ENCODE data around the gene PLET1.

DNA sequence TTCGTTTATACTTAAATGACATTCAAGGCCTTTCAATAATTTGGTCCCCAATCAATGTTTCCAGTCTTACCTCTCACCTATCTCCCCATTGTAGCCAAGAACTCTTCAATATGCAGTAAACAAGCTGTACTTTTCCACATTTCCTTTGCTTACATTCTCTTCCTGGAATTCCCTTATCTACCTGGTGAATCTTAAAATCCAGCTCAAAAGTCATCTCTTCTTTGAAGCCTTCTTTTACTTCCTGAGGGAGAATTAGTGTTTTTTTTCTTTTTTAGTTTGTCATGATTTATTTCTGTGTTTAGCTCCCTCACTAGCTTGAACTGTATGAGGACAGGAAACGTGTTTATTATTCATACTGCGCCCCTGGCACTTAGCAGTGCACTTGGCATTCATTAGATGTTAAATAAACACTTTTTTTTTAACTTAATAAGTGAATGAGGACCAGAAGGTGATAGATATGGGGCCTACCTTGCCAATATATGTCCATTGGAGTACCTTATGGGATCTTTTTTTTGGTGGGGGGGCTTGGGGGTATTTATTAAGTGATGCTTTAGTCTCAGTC is 39.3 kb downstream of the PLET1 start:
- TF ChIP-seq, protein P1, sequence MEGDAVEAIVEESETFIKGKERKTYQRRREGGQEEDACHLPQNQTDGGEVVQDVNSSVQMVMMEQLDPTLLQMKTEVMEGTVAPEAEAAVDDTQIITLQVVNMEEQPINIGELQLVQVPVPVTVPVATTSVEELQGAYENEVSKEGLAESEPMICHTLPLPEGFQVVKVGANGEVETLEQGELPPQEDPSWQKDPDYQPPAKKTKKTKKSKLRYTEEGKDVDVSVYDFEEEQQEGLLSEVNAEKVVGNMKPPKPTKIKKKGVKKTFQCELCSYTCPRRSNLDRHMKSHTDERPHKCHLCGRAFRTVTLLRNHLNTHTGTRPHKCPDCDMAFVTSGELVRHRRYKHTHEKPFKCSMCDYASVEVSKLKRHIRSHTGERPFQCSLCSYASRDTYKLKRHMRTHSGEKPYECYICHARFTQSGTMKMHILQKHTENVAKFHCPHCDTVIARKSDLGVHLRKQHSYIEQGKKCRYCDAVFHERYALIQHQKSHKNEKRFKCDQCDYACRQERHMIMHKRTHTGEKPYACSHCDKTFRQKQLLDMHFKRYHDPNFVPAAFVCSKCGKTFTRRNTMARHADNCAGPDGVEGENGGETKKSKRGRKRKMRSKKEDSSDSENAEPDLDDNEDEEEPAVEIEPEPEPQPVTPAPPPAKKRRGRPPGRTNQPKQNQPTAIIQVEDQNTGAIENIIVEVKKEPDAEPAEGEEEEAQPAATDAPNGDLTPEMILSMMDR (IDR thresholded peaks at IDR 0.05; ENCODE audit: insufficient read depth, low read length, poor library complexity, severe bottlenecking) = no peak
- TF ChIP-seq EZH2phosphoT487 (conservative IDR thresholded peaks at IDR 0.05; ENCODE audit: low read length) = no peak
